ENCODE measurements around the gene FAM229A.

FAM229A gene

GRCh38 chr1:32352239-32352745 is 10.0 kb downstream of the FAM229A start:
- DNase-seq (ENCODE audit: low read depth in 1 of 2, low spot score in 1 of 2), result no peak
- in situ Hi-C loops (cut with HindIII; ENCODE audit: low pct_unique_long_range_greater_than_20kb, low sequenced_read_pairs), result no loop called here

GRCh38 chr1:32351399-32352238 is 10.7 kb downstream of the FAM229A start:
- in situ Hi-C loops (cut with HindIII; ENCODE audit: low pct_unique_long_range_greater_than_20kb, low sequenced_read_pairs), result no loop called here
- no peak for TF ChIP-seq JUND (IDR thresholded peaks at IDR 0.05; ENCODE audit: low read depth)
- peak; percentile 79 to 95 for DNase-seq (ENCODE audit: low read depth in 1 of 2, low spot score in 1 of 2)

More at GRCh38 chr1:32352239-32352745, 10.0 kb downstream of the FAM229A start:
- no peak for TF ChIP-seq JUND (IDR thresholded peaks at IDR 0.05; ENCODE audit: low read depth)

- in situ Hi-C loops (cut with HindIII; ENCODE audit: low pct_unique_long_range_greater_than_20kb, low sequenced_read_pairs), result no loop called here
- peak in 1 of 2 experiments; percentile 74 for DNase-seq (ENCODE audit: low read depth in 1 of 2, low spot score in 1 of 2)
- no peak for TF ChIP-seq JUND (IDR thresholded peaks at IDR 0.05; ENCODE audit: low read depth)
Observed at GRCh38 chr1:32350785-32351398, 11.4 kb downstream of the FAM229A start.

- DNase-seq (ENCODE audit: low read depth in 1 of 2, low spot score in 1 of 2), result no peak
- in situ Hi-C loops (cut with HindIII; ENCODE audit: low pct_unique_long_range_greater_than_20kb, low sequenced_read_pairs), result no loop called here
- no peak for TF ChIP-seq JUND (IDR thresholded peaks at IDR 0.05; ENCODE audit: low read depth)
Observed at GRCh38 chr1:32349211-32349708, 13.0 kb downstream of the FAM229A start.

GRCh38 chr1:32346532-32347157 is 15.6 kb downstream of the FAM229A start:
- in situ Hi-C loops (cut with HindIII; ENCODE audit: low pct_unique_long_range_greater_than_20kb, low sequenced_read_pairs), result no loop called here

GRCh38 chr1:32345289-32345827 is 16.9 kb downstream of the FAM229A start:
- in situ Hi-C loops (cut with HindIII; ENCODE audit: low pct_unique_long_range_greater_than_20kb, low sequenced_read_pairs), result no loop called here
- TF ChIP-seq JUND (IDR thresholded peaks at IDR 0.05; ENCODE audit: low read depth), result no peak
- DNase-seq (ENCODE audit: low read depth in 1 of 2, low spot score in 1 of 2), result no peak

More at GRCh38 chr1:32346532-32347157, 15.6 kb downstream of the FAM229A start:
- TF ChIP-seq JUND (IDR thresholded peaks at IDR 0.05; ENCODE audit: low read depth), result no peak
- DNase-seq (ENCODE audit: low read depth in 1 of 2, low spot score in 1 of 2), result no peak

GRCh38 chr1:32342704-32343103 is 19.6 kb downstream of the FAM229A start:
- TF ChIP-seq JUND (IDR thresholded peaks at IDR 0.05; ENCODE audit: low read depth), result no peak
- in situ Hi-C loops (cut with HindIII; ENCODE audit: low pct_unique_long_range_greater_than_20kb, low sequenced_read_pairs), result no loop called here
- DNase-seq (ENCODE audit: low read depth in 1 of 2, low spot score in 1 of 2), result no peak

- in situ Hi-C loops (cut with HindIII; ENCODE audit: low pct_unique_long_range_greater_than_20kb, low sequenced_read_pairs), result no loop called here
Observed at GRCh38 chr1:32341971-32342370, 20.3 kb downstream of the FAM229A start.

GRCh38 chr1:32341186-32341757 is 21.0 kb downstream of the FAM229A start:
- DNase-seq (ENCODE audit: low read depth in 1 of 2, low spot score in 1 of 2), result no peak
- in situ Hi-C loops (cut with HindIII; ENCODE audit: low pct_unique_long_range_greater_than_20kb, low sequenced_read_pairs), result no loop called here

More at GRCh38 chr1:32341971-32342370, 20.3 kb downstream of the FAM229A start:
- TF ChIP-seq JUND (IDR thresholded peaks at IDR 0.05; ENCODE audit: low read depth), result no peak
- DNase-seq (ENCODE audit: low read depth in 1 of 2, low spot score in 1 of 2), result no peak

GRCh38 chr1:32339363-32339978 is 22.8 kb downstream of the FAM229A start:
- TF ChIP-seq JUND (IDR thresholded peaks at IDR 0.05; ENCODE audit: low read depth), result no peak
- in situ Hi-C loops (cut with HindIII; ENCODE audit: low pct_unique_long_range_greater_than_20kb, low sequenced_read_pairs), result no loop called here

More at GRCh38 chr1:32341186-32341757, 21.0 kb downstream of the FAM229A start:
- no peak for TF ChIP-seq JUND (IDR thresholded peaks at IDR 0.05; ENCODE audit: low read depth)

GRCh38 chr1:32338637-32339145 is 23.6 kb downstream of the FAM229A start:
- DNase-seq (ENCODE audit: low read depth in 1 of 2, low spot score in 1 of 2), result no peak
- TF ChIP-seq JUND (IDR thresholded peaks at IDR 0.05; ENCODE audit: low read depth), result no peak
- in situ Hi-C loops (cut with HindIII; ENCODE audit: low pct_unique_long_range_greater_than_20kb, low sequenced_read_pairs), result no loop called here

More at GRCh38 chr1:32339363-32339978, 22.8 kb downstream of the FAM229A start:
- no peak for DNase-seq (ENCODE audit: low read depth in 1 of 2, low spot score in 1 of 2)

Data from T47D (cell line).